ENCODE data around the gene ORAI3.

Gene ORAI3

DNA sequence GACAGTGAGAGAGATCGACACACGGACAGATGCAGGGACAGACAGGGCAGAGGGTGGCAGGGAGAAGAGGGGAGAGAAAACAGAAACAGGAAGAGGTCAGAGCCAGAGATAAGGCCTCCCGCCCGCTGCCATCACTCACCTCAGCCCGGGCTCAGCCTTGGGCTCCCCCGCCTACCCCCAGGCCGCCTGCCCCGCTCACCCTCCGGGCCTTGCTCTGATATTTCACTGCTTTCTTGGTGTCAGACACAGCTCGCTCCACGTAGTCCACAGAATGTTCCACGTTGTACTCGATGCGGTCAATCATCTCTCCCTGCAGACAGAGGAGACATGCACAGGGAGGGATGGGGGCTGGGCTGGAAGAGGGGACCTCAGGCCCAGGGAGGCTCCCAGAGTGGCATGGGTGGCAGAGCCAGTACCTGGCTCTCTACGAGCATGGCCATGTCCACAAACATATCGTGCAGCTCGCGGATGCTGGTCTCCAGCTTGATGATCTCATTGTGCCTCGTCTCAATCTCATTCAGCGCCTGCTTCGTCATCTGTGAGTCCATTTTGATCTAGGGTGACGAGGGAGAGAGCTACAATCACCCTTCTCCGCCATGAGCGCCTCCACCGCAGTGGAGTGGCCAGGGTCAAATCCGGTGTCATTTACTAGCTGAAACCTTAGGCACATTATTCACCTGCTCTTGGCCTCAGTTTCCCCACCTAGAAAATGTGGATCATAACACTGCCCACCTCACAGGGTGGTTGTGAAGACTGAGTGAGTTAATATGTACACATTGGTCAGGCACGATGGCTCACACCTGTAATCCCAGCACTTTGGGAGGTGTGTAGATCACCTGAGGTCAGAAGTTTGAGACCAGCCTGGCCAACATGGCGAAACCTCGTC lies 44.3 kb downstream of the ORAI3 start:
- DNase-seq (ENCODE audit: low spot score) (no peak), ATAC-seq (ENCODE audit: low read depth) (no peak)
- H3K27ac ChIP-seq (ENCODE audit: poor library complexity, severe bottlenecking): no peak overlapping the region
- H3K36me3 ChIP-seq (ENCODE audit: low read depth): no peaks in the 10 kb centered on the region
- no peaks in the 10 kb centered on the region for H3K9me3 ChIP-seq (ENCODE audit: severe bottlenecking)
- no peaks in the 10 kb centered on the region for H3K27me3 ChIP-seq (ENCODE audit: insufficient read depth, poor library complexity, severe bottlenecking)
- TF ChIP-seq, protein P1, sequence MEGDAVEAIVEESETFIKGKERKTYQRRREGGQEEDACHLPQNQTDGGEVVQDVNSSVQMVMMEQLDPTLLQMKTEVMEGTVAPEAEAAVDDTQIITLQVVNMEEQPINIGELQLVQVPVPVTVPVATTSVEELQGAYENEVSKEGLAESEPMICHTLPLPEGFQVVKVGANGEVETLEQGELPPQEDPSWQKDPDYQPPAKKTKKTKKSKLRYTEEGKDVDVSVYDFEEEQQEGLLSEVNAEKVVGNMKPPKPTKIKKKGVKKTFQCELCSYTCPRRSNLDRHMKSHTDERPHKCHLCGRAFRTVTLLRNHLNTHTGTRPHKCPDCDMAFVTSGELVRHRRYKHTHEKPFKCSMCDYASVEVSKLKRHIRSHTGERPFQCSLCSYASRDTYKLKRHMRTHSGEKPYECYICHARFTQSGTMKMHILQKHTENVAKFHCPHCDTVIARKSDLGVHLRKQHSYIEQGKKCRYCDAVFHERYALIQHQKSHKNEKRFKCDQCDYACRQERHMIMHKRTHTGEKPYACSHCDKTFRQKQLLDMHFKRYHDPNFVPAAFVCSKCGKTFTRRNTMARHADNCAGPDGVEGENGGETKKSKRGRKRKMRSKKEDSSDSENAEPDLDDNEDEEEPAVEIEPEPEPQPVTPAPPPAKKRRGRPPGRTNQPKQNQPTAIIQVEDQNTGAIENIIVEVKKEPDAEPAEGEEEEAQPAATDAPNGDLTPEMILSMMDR (IDR thresholded peaks at IDR 0.05; ENCODE audit: poor library complexity, severe bottlenecking): no peak
- H3K4me3 ChIP-seq (ENCODE audit: severe bottlenecking): no peak overlapping the region
- H3K4me1 ChIP-seq (ENCODE audit: insufficient read depth, poor library complexity, severe bottlenecking): peaks cover 8% of the 10 kb centered on the region

DNA sequence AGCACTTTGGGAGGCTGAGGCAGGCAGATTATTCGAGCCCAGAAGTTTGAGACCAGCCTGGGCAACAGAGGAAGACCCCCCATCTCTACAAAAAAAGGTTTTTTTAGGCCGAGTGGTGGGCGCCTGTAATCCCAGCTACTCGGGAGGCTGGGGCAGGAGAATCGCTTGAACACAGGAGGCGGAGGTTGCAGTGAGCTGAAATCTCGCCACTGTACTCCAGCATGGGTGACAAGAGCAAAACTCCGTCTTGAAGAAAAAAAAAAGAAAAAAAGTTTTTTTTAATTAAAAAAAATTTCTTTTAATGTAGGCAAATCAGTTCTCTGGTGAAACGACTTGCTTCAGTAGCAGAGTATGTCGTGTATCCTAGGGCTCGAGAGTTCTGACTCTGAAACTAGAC lies 47.1 kb downstream of the ORAI3 start:
- H3K9me3 ChIP-seq (ENCODE audit: severe bottlenecking): no peaks in the 10 kb centered on the region
- no peaks in the 10 kb centered on the region for H3K36me3 ChIP-seq (ENCODE audit: low read depth)
- H3K27ac ChIP-seq (ENCODE audit: poor library complexity, severe bottlenecking): peak overlapping the region; percentile 94
- H3K27me3 ChIP-seq (ENCODE audit: insufficient read depth, poor library complexity, severe bottlenecking): no peaks in the 10 kb centered on the region
- TF ChIP-seq, protein P1 (IDR thresholded peaks at IDR 0.05; ENCODE audit: poor library complexity, severe bottlenecking): no peak
- peak overlapping the region; percentile 43 for H3K4me3 ChIP-seq (ENCODE audit: severe bottlenecking)
- DNase-seq (ENCODE audit: low spot score) (no peak), ATAC-seq (ENCODE audit: low read depth) (no peak)
- peaks cover 14% of the 10 kb centered on the region for H3K4me1 ChIP-seq (ENCODE audit: insufficient read depth, poor library complexity, severe bottlenecking)

DNA sequence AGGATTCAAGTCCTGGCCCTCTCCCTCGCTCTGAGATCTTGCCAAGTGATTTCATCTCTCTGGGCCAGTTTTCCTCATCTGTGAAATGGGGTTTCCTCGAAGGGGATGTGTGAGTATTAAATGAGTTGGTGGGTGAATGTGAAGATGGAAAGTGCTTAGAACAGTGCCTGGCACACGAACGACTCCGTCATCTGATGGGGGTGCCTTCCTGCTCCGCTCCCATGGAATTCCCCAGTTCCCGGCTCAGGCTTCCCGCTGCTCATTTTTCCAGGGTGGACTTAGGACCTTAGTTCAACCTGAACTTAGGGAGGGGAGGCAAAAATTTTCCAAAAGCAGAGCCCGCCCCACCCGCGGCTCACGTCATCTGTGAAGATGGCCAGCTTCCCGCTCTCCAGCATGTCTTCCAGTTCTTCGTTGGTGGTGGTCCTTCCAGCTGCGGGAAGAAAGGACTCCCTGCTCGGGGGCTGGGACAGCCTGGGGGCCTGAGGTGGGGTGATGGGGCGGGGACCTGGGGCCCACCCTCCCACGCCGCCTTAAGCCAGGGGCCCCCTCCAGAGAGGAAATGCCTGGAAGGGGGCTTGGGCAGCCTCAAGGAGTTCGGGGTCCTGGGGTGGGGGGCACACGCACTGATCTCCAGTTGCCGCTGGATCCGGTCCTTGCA lies 47.6 kb downstream of the ORAI3 start:
- peaks cover 14% of the 10 kb centered on the region for H3K4me1 ChIP-seq (ENCODE audit: insufficient read depth, poor library complexity, severe bottlenecking)
- TF ChIP-seq, protein P1 (IDR thresholded peaks at IDR 0.05; ENCODE audit: poor library complexity, severe bottlenecking): no peak
- no peak for DNase-seq (ENCODE audit: low spot score)
- no peaks in the 10 kb centered on the region for H3K9me3 ChIP-seq (ENCODE audit: severe bottlenecking)
- no peaks in the 10 kb centered on the region for H3K27me3 ChIP-seq (ENCODE audit: insufficient read depth, poor library complexity, severe bottlenecking)
- no peaks in the 10 kb centered on the region for H3K36me3 ChIP-seq (ENCODE audit: low read depth)
- H3K4me3 ChIP-seq (ENCODE audit: severe bottlenecking): peak overlapping the region; percentile 43
- no peak for ATAC-seq (ENCODE audit: low read depth)
- peak overlapping the region; percentile 94 for H3K27ac ChIP-seq (ENCODE audit: poor library complexity, severe bottlenecking)

DNA sequence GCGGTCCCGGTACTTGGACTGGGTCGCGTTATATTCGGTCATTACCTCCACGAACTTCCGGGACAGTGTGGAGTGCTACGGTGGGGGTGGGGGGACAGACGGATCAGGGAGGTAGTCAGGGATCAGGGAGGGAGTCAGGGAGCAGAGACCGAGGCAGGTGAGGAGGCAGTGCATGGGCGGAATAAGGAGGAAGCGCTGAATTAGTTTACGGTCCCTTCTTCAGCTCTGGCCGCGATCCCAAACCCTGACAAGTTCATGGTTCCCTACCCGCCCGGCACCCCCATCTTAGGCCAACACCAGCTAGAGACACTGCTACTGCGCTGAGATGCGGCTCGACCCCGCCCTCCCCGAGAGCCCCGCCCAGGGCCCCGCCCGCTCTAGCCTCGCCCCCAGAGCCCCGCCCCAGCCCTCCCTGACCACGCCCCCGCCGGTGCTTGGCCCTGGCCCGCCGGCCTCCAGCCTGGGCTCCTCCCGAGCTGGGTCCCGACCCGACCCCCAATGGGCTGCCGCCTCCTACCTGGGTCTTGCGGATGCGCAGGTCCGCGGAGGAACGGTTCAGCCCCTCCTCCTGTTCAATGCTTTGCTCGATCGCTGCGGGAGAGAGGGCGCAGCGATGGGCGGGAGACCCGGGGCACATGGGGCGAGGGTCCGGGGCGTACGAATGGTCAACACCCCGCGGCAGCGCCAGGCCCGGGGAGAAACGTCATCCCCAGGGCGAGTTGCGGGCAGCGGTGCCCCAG lies 48.3 kb downstream of the ORAI3 start:
- TF ChIP-seq, protein P1 (IDR thresholded peaks at IDR 0.05; ENCODE audit: poor library complexity, severe bottlenecking): no peak
- ATAC-seq (ENCODE audit: low read depth): peak; percentile 85

More for the DNA sequence above, 48.3 kb downstream of the ORAI3 start:
- peaks cover 14% of the 10 kb centered on the region for H3K4me1 ChIP-seq (ENCODE audit: insufficient read depth, poor library complexity, severe bottlenecking)
- peak; percentile 85 for DNase-seq (ENCODE audit: low spot score)
- H3K27me3 ChIP-seq (ENCODE audit: insufficient read depth, poor library complexity, severe bottlenecking): no peaks in the 10 kb centered on the region
- H3K9me3 ChIP-seq (ENCODE audit: severe bottlenecking): no peaks in the 10 kb centered on the region
- peak overlapping the region; percentile 43 for H3K4me3 ChIP-seq (ENCODE audit: severe bottlenecking)
- H3K36me3 ChIP-seq (ENCODE audit: low read depth): no peaks in the 10 kb centered on the region
- peak overlapping the region; percentile 94 for H3K27ac ChIP-seq (ENCODE audit: poor library complexity, severe bottlenecking)

All from RWPE2 (cell line).